Parathyroid adenoma (tissue), 2 donors: Measurements from ENCODE around the gene OR8B12.

Source experiments
- H2AFZ ChIP-seq: fragments of 300-600 bp; sonication (generic); one replicate; pipeline ENCODE4 v1.7.0; 2017; ENCODE audit warnings: antibody characterized with exemption, mild to moderate bottlenecking
- H3K27ac ChIP-seq: fragments of 300-600 bp; sonication (generic); one replicate; pipeline ENCODE4 v1.7.0; 2017
- H3K27me3 ChIP-seq: fragments of 300-600 bp; sonication (generic); one replicate; pipeline ENCODE4 v1.7.0; 2017; ENCODE audit warnings: low read length; ENCODE audit not compliant: control insufficient read depth, insufficient read depth
- H3K36me3 ChIP-seq: fragments of 300-600 bp; sonication (generic); one replicate; pipeline ENCODE4 v1.7.0; 2017; ENCODE audit warnings: low read length; ENCODE audit not compliant: control insufficient read depth, insufficient read depth
- H3K4me1 ChIP-seq: fragments of 300-600 bp; sonication (generic); one replicate; pipeline ENCODE4 v1.7.0; 2017; ENCODE audit warnings: control low read depth
- H3K4me2 ChIP-seq: fragments of 300-600 bp; sonication (generic); one replicate; pipeline ENCODE4 v1.7.0; 2017; ENCODE audit warnings: low read length
- H3K4me3 ChIP-seq: fragments of 300-600 bp; sonication (generic); one replicate; pipeline ENCODE4 v1.7.0; 2017; ENCODE audit warnings: low read depth, low read length
- H3K79me2 ChIP-seq: fragments of 300-600 bp; sonication (generic); one replicate; pipeline ENCODE4 v1.7.0; 2017; ENCODE audit warnings: control low read depth
- H3K9ac ChIP-seq: fragments of 300-600 bp; sonication (generic); one replicate; pipeline ENCODE4 v1.7.0; 2017; ENCODE audit warnings: mild to moderate bottlenecking
- H3K9me3 ChIP-seq: fragments of 300-600 bp; sonication (generic); one replicate; pipeline ENCODE4 v1.7.0; 2017; ENCODE audit warnings: low read length; ENCODE audit not compliant: control insufficient read depth
- TF ChIP-seq, protein P1 (sequence below): fragments of 300-600 bp; sonication (generic); IDR thresholded peaks from one replicate; pipeline ENCODE4 v1.7.0; 2017; ENCODE audit warnings: antibody characterized with exemption, mild to moderate bottlenecking
- donor health status: primary hyperparathyroidism.

The OR8B12 gene

DNA sequence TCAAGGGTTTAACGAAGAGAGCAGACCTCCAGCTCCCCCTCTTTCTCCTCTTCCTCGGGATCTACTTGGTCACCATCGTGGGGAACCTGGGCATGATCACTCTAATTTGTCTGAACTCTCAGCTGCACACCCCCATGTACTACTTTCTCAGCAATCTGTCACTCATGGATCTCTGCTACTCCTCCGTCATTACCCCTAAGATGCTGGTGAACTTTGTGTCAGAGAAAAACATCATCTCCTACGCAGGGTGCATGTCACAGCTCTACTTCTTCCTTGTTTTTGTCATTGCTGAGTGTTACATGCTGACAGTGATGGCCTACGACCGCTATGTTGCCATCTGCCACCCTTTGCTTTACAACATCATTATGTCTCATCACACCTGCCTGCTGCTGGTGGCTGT lies 26.7 kb upstream of the OR8B12 start:
- TF ChIP-seq, protein P1, sequence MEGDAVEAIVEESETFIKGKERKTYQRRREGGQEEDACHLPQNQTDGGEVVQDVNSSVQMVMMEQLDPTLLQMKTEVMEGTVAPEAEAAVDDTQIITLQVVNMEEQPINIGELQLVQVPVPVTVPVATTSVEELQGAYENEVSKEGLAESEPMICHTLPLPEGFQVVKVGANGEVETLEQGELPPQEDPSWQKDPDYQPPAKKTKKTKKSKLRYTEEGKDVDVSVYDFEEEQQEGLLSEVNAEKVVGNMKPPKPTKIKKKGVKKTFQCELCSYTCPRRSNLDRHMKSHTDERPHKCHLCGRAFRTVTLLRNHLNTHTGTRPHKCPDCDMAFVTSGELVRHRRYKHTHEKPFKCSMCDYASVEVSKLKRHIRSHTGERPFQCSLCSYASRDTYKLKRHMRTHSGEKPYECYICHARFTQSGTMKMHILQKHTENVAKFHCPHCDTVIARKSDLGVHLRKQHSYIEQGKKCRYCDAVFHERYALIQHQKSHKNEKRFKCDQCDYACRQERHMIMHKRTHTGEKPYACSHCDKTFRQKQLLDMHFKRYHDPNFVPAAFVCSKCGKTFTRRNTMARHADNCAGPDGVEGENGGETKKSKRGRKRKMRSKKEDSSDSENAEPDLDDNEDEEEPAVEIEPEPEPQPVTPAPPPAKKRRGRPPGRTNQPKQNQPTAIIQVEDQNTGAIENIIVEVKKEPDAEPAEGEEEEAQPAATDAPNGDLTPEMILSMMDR, result no peak
- Histone ChIP-seq H3K4me1 (no peaks in the 10 kb centered on the region), H3K79me2 (no peaks in the 10 kb centered on the region), H3K27me3 (no peaks in the 10 kb centered on the region), H2AFZ (no peak overlapping the region), H3K27ac (no peak overlapping the region), H3K4me3 (no peak overlapping the region), H3K36me3 (no peaks in the 10 kb centered on the region), H3K9me3 (no peaks in the 10 kb centered on the region), H3K9ac (no peak overlapping the region), H3K4me2 (no peak overlapping the region)

DNA sequence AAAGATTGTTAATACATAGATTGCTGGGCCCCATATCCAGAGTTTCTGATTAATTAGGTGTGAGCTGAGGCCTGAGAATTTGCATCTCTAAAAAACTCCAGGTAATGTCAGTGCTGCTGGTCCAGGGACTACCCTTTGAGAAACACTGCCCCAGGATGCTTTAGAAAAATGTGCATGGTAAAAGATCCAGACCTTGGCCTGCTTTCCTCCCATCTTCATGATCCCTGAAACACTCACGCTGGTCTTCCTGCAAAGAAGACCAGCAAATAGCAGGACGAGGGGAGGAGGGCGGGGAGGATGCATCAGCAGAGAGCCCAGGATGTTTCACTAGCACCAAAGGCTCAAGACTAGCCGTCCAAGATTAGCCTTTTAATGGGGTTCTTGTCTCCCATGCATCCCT lies 26.2 kb upstream of the OR8B12 start, which contains the start of gene OR8A1:
Gene OR8A1, plus strand, starts transcription at position 301 of the 400 bp plus-strand sequence. CDS start 123 bp downstream, outside the sequence.
- Histone ChIP-seq H3K4me3 (no peak within 1 kb of the TSS), H3K27ac (no peak within 1 kb of the TSS), H3K9me3 (no peaks in the 10 kb centered on the region), H2AFZ (no peak within 1 kb of the TSS), H3K9ac (no peak within 1 kb of the TSS), H3K36me3 (no peaks in the 10 kb centered on the region), H3K27me3 (no peaks in the 10 kb centered on the region), H3K4me1 (no peaks in the 10 kb centered on the region), H3K4me2 (no peak within 1 kb of the TSS), H3K79me2 (no peaks in the 10 kb centered on the region)
- TF ChIP-seq, protein P1, result no peak

DNA sequence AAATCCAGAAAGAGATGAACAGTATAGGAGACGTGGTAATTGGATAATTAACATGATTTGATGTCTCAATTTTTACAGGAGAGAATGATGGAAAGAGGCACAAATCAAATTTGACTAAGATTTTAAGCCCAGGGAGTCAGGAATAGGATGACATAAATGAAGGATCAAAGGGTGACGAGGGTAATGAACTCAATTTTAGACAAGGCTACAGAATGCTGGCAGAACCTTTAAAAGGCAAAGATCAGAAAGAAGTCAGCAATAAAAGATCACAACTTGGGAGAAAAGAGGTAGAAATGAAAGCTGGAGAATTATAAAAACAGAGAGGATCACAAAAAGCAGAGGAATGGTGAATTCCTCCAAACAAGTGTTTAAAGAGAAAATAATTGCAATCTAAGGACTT lies 13.4 kb upstream of the OR8B12 start:
- no peaks in the 10 kb centered on the region for H3K9me3 ChIP-seq
- TF ChIP-seq, protein P1, result no peak
- H3K4me3 ChIP-seq, result no peak overlapping the region
- H3K79me2 ChIP-seq, result no peaks in the 10 kb centered on the region
- H3K27ac ChIP-seq, result no peak overlapping the region
- no peaks in the 10 kb centered on the region for H3K4me1 ChIP-seq
- H3K9ac ChIP-seq, result no peak overlapping the region
- no peak overlapping the region for H3K4me2 ChIP-seq
- no peaks in the 10 kb centered on the region for H3K36me3 ChIP-seq
- H3K27me3 ChIP-seq, result no peaks in the 10 kb centered on the region
- H2AFZ ChIP-seq, result no peak overlapping the region

DNA sequence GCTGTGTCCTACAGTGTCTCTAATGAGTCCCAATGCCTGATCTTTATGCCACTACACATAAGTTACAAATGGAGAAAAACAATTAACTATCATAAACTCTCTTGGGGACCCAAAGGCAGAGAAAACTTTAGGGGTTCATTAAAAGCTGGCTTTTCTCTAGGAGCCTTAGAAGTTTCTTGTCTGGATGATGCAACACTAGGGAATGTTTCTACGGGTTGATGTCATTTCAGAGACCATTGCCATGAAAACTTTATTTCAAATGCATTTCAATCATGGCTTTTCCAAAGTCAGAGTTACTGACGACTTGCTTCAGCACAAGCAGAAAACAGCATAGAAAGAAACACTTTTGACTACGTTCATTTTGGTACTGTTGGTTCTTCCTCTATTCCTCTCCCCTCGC lies 8.5 kb upstream of the OR8B12 start:
- no peak overlapping the region for H3K4me3 ChIP-seq
- TF ChIP-seq, protein P1, result no peak

DNA sequence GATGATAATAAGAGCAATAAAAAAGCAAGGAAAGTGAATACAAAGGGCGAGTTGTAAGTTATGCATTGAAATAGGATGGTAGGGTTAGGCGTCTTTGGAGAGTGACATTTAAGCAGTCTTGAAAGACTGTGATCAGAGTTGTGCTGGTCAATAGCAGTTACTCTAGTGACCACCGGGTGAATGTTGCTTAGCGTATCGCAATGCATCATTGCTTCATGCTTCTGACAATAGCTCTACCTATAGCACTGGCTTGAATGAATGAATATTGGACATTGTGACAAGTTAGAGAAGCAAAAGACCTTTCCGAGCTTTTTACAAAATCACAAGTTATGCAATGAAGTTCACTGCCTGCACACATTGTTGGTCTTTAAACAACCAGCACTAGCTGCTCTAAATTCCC lies 7.7 kb upstream of the OR8B12 start:
- no peaks in the 10 kb centered on the region for H3K79me2 ChIP-seq
- no peaks in the 10 kb centered on the region for H3K4me1 ChIP-seq
- H3K9me3 ChIP-seq, result no peaks in the 10 kb centered on the region
- no peak overlapping the region for H2AFZ ChIP-seq
- H3K4me2 ChIP-seq, result no peak overlapping the region
- no peak overlapping the region for H3K9ac ChIP-seq
- H3K27me3 ChIP-seq, result no peaks in the 10 kb centered on the region
- H3K36me3 ChIP-seq, result no peaks in the 10 kb centered on the region
- no peak overlapping the region for H3K27ac ChIP-seq
- H3K4me3 ChIP-seq, result no peak overlapping the region
- TF ChIP-seq, protein P1, result no peak

More for the DNA sequence above, 8.5 kb upstream of the OR8B12 start:
- no peak overlapping the region for H3K27ac ChIP-seq
- H3K36me3 ChIP-seq, result no peaks in the 10 kb centered on the region
- H2AFZ ChIP-seq, result no peak overlapping the region
- no peaks in the 10 kb centered on the region for H3K79me2 ChIP-seq
- H3K4me1 ChIP-seq, result no peaks in the 10 kb centered on the region
- no peaks in the 10 kb centered on the region for H3K27me3 ChIP-seq
- no peak overlapping the region for H3K9ac ChIP-seq
- no peaks in the 10 kb centered on the region for H3K9me3 ChIP-seq
- H3K4me2 ChIP-seq, result no peak overlapping the region
